ENCODE results near the gene OR8B4. TPM values are rescaled to one million over a fixed set of nuclear protein-coding genes. Genes with fewer than 3 reads are reported as not detected.
"Not testable (repeated sequence)": the region's sequence is repeated elsewhere in the genome, so short reads cannot be mapped to it uniquely, and the experiment has no call there.

The OR8B4 gene
- total RNA-seq, 5 donors from 2014 or later (not counting 1 experiment from before 2014, with no cell fraction given): not detected

- Mint-ChIP-seq H3K9me3 (no peaks in the 10 kb centered on the region), H3K36me3 (no peaks in the 10 kb centered on the region), H3K27me3 (peaks cover 3 to 12% of the 10 kb centered on the region in 2 donors), H3K27ac (no peak overlapping the region), H3K4me1 (no peaks in the 10 kb centered on the region), H3K4me3 (no peak overlapping the region)
- POLR2A ChIA-PET: no interaction called here
- Histone ChIP-seq H3K4me1 (ENCODE audit: control insufficient read depth in 1 of 2, extremely low read depth in 1 of 2, insufficient read depth in 2 of 2, low read length in 2 of 2) (no peaks in the 10 kb centered on the region), H3K36me3 (ENCODE audit: control insufficient read depth in 2 of 2, extremely low read depth in 1 of 2, insufficient read depth in 1 of 2, low read length in 1 of 2) (no peaks in the 10 kb centered on the region), H3K27me3 (replicated peaks in 1 of 2; ENCODE audit: control insufficient read depth in 2 of 2, extremely low read depth in 1 of 2, insufficient read depth in 2 of 2, low read length in 1 of 2) (no peaks in the 10 kb centered on the region), H3K9me3 (no peaks in the 10 kb centered on the region), H3K27ac (ENCODE audit: low read length) (no peak overlapping the region), H3K4me3 (ENCODE audit: control insufficient read depth in 1 of 2, extremely low read depth in 1 of 2, low read length in 1 of 2) (no peak overlapping the region)
- ATAC-seq (replicated peaks in 1 of 4): no peak
- no peak for DNase-seq
- WGBS (ENCODE audit: insufficient coverage): 69% methylated on average over 2 of the region's 5 CpGs
- CTCF ChIA-PET: no interaction called here
Observed at GRCh38 chr11:124463990-124464389, 39.3 kb upstream of the OR8B4 start.

GRCh38 chr11:124463324-124463723 is 38.7 kb upstream of the OR8B4 start:
- Mint-ChIP-seq H3K36me3 (no peaks in the 10 kb centered on the region), H3K4me3 (no peak overlapping the region), H3K27me3 (peaks cover 3 to 12% of the 10 kb centered on the region in 2 donors), H3K9me3 (no peaks in the 10 kb centered on the region), H3K27ac (no peak overlapping the region), H3K4me1 (no peaks in the 10 kb centered on the region)
- DNase-seq: no peak
- Histone ChIP-seq H3K4me1 (ENCODE audit: control insufficient read depth in 1 of 2, extremely low read depth in 1 of 2, insufficient read depth in 2 of 2, low read length in 2 of 2) (no peaks in the 10 kb centered on the region), H3K27ac (ENCODE audit: low read length) (no peak overlapping the region), H3K27me3 (replicated peaks in 1 of 2; ENCODE audit: control insufficient read depth in 2 of 2, extremely low read depth in 1 of 2, insufficient read depth in 2 of 2, low read length in 1 of 2) (no peaks in the 10 kb centered on the region), H3K4me3 (ENCODE audit: control insufficient read depth in 1 of 2, extremely low read depth in 1 of 2, low read length in 1 of 2) (no peak overlapping the region), H3K36me3 (ENCODE audit: control insufficient read depth in 2 of 2, extremely low read depth in 1 of 2, insufficient read depth in 1 of 2, low read length in 1 of 2) (no peaks in the 10 kb centered on the region), H3K9me3 (no peaks in the 10 kb centered on the region)
- CTCF ChIA-PET: no interaction called here
- POLR2A ChIA-PET: no interaction called here
- WGBS (ENCODE audit: insufficient coverage): no CpG with 5 or more reads among the region's 3 CpGs
- no peak for ATAC-seq (replicated peaks in 1 of 4)

- CTCF ChIA-PET: no interaction called here
- no peaks in the 10 kb centered on the region for H3K27me3 ChIP-seq (replicated peaks in 1 of 2; ENCODE audit: control insufficient read depth in 2 of 2, extremely low read depth in 1 of 2, insufficient read depth in 2 of 2, low read length in 1 of 2)
- no peak overlapping the region for H3K27ac Mint-ChIP-seq
- DNase-seq (no peak), ATAC-seq (replicated peaks in 1 of 4) (no peak)
- H3K4me3 Mint-ChIP-seq: no peak overlapping the region
- POLR2A ChIA-PET: no interaction called here
- H3K4me3 ChIP-seq (ENCODE audit: control insufficient read depth in 1 of 2, extremely low read depth in 1 of 2, low read length in 1 of 2): no peak overlapping the region
- H3K9me3 ChIP-seq: no peaks in the 10 kb centered on the region
- no peaks in the 10 kb centered on the region for H3K4me1 ChIP-seq (ENCODE audit: control insufficient read depth in 1 of 2, extremely low read depth in 1 of 2, insufficient read depth in 2 of 2, low read length in 2 of 2)
- H3K36me3 Mint-ChIP-seq: no peaks in the 10 kb centered on the region
- no peaks in the 10 kb centered on the region for H3K36me3 ChIP-seq (ENCODE audit: control insufficient read depth in 2 of 2, extremely low read depth in 1 of 2, insufficient read depth in 1 of 2, low read length in 1 of 2)
- peaks cover 3 to 16% of the 10 kb centered on the region in 2 donors for H3K27me3 Mint-ChIP-seq
- no peak overlapping the region for H3K27ac ChIP-seq (ENCODE audit: low read length)
- H3K4me1 Mint-ChIP-seq: no peaks in the 10 kb centered on the region
- WGBS (ENCODE audit: insufficient coverage): no CpG with 5 or more reads among the region's 1 CpG
- H3K9me3 Mint-ChIP-seq: no peaks in the 10 kb centered on the region
Observed at GRCh38 chr11:124460459-124460858, 35.8 kb upstream of the OR8B4 start.

GRCh38 chr11:124459379-124459778 is 34.7 kb upstream of the OR8B4 start:
- H3K36me3 ChIP-seq (ENCODE audit: control insufficient read depth in 2 of 2, extremely low read depth in 1 of 2, insufficient read depth in 1 of 2, low read length in 1 of 2); ATAC-seq (replicated peaks in 1 of 4); H3K27ac Mint-ChIP-seq; H3K36me3 Mint-ChIP-seq; DNase-seq; H3K4me3 Mint-ChIP-seq; H3K9me3 ChIP-seq; H3K4me3 ChIP-seq (ENCODE audit: control insufficient read depth in 1 of 2, extremely low read depth in 1 of 2, low read length in 1 of 2); H3K27me3 ChIP-seq (replicated peaks in 1 of 2; ENCODE audit: control insufficient read depth in 2 of 2, extremely low read depth in 1 of 2, insufficient read depth in 2 of 2, low read length in 1 of 2); H3K9me3 Mint-ChIP-seq; POLR2A ChIA-PET; H3K4me1 Mint-ChIP-seq; H3K4me1 ChIP-seq (ENCODE audit: control insufficient read depth in 1 of 2, extremely low read depth in 1 of 2, insufficient read depth in 2 of 2, low read length in 2 of 2); H3K27ac ChIP-seq (ENCODE audit: low read length): not testable (repeated sequence)
- H3K27me3 Mint-ChIP-seq: peaks cover 2 to 12% of the 10 kb centered on the region in 2 donors
- CTCF ChIA-PET: interaction anchor here in 1 of 2 donors (0.6 kb wide), 1 partner anchor 71 kb away, joined by 4 read pairs; no protein-coding TSS in a partner anchor
- 87% methylated on average over 6 of the region's 7 CpGs for WGBS (ENCODE audit: insufficient coverage)

- Mint-ChIP-seq H3K4me3 (no peak overlapping the region), H3K9me3 (peaks cover 2 to 14% (median 3%) of the 10 kb centered on the region in 3 donors), H3K27ac (no peak overlapping the region), H3K36me3 (no peaks in the 10 kb centered on the region), H3K27me3 (peaks cover 0 to 3% of the 10 kb centered on the region in 2 donors), H3K4me1 (no peaks in the 10 kb centered on the region)
- Histone ChIP-seq H3K27me3 (replicated peaks in 1 of 2; ENCODE audit: control insufficient read depth in 2 of 2, extremely low read depth in 1 of 2, insufficient read depth in 2 of 2, low read length in 1 of 2) (no peaks in the 10 kb centered on the region), H3K27ac (ENCODE audit: low read length) (no peak overlapping the region), H3K4me1 (ENCODE audit: control insufficient read depth in 1 of 2, extremely low read depth in 1 of 2, insufficient read depth in 2 of 2, low read length in 2 of 2) (no peaks in the 10 kb centered on the region), H3K4me3 (ENCODE audit: control insufficient read depth in 1 of 2, extremely low read depth in 1 of 2, low read length in 1 of 2) (no peak overlapping the region), H3K36me3 (ENCODE audit: control insufficient read depth in 2 of 2, extremely low read depth in 1 of 2, insufficient read depth in 1 of 2, low read length in 1 of 2) (no peaks in the 10 kb centered on the region), H3K9me3 (no peaks in the 10 kb centered on the region)
- no CpG with 5 or more reads among the region's 2 CpGs for WGBS (ENCODE audit: insufficient coverage)
- no peak for DNase-seq
- POLR2A ChIA-PET: no interaction called here
- CTCF ChIA-PET: no interaction called here
- ATAC-seq (replicated peaks in 1 of 4): no peak
Observed at GRCh38 chr11:124454552-124454951, 29.9 kb upstream of the OR8B4 start.

GRCh38 chr11:124446916-124447315 is 22.2 kb upstream of the OR8B4 start:
- 63% methylated on average over 1 of the region's 1 CpG for whole genome bisulfite sequencing (ENCODE audit: insufficient coverage)
- Mint-ChIP-seq H3K27ac (no peak overlapping the region), H3K4me1 (no peaks in the 10 kb centered on the region), H3K9me3 (peaks cover 4 to 18% (median 5%) of the 10 kb centered on the region in 3 donors), H3K36me3 (no peaks in the 10 kb centered on the region), H3K27me3 (peaks cover 2 to 15% of the 10 kb centered on the region in 2 donors), H3K4me3 (no peak overlapping the region)
- Histone ChIP-seq H3K9me3 (no peaks in the 10 kb centered on the region), H3K4me3 (ENCODE audit: control insufficient read depth in 1 of 2, extremely low read depth in 1 of 2, low read length in 1 of 2) (no peak overlapping the region), H3K36me3 (ENCODE audit: control insufficient read depth in 2 of 2, extremely low read depth in 1 of 2, insufficient read depth in 1 of 2, low read length in 1 of 2) (no peaks in the 10 kb centered on the region), H3K27ac (ENCODE audit: low read length) (no peak overlapping the region), H3K27me3 (replicated peaks in 1 of 2; ENCODE audit: control insufficient read depth in 2 of 2, extremely low read depth in 1 of 2, insufficient read depth in 2 of 2, low read length in 1 of 2) (no peaks in the 10 kb centered on the region), H3K4me1 (ENCODE audit: control insufficient read depth in 1 of 2, extremely low read depth in 1 of 2, insufficient read depth in 2 of 2, low read length in 2 of 2) (no peaks in the 10 kb centered on the region)
- ChIA-PET CTCF (no interaction called here), POLR2A (no interaction called here)
- DNase-seq (no peak), ATAC-seq (replicated peaks in 1 of 4) (no peak)

- ATAC-seq (replicated peaks in 1 of 4): no peak
- no peak within 1 kb of the TSS for H3K4me3 Mint-ChIP-seq
- Histone ChIP-seq H3K4me1 (ENCODE audit: control insufficient read depth in 1 of 2, extremely low read depth in 1 of 2, insufficient read depth in 2 of 2, low read length in 2 of 2) (no peaks in the 10 kb centered on the region), H3K4me3 (ENCODE audit: control insufficient read depth in 1 of 2, extremely low read depth in 1 of 2, low read length in 1 of 2) (no peak within 1 kb of the TSS), H3K36me3 (ENCODE audit: control insufficient read depth in 2 of 2, extremely low read depth in 1 of 2, insufficient read depth in 1 of 2, low read length in 1 of 2) (no peaks in the 10 kb centered on the region), H3K27ac (ENCODE audit: low read length) (no peak within 1 kb of the TSS), H3K27me3 (replicated peaks in 1 of 2; ENCODE audit: control insufficient read depth in 2 of 2, extremely low read depth in 1 of 2, insufficient read depth in 2 of 2, low read length in 1 of 2) (peaks cover 0 to 4% of the 10 kb centered on the region in 2 experiments), H3K9me3 (no peaks in the 10 kb centered on the region)
- no peak for DNase-seq
- peaks cover 2 to 11% (median 6%) of the 10 kb centered on the region in 3 donors for H3K9me3 Mint-ChIP-seq
- ChIA-PET POLR2A (no interaction called here), CTCF (no interaction called here)
- no CpG with 5 or more reads among the region's 1 CpG for WGBS (ENCODE audit: insufficient coverage)
- peaks cover 2 to 17% of the 10 kb centered on the region in 2 donors for H3K27me3 Mint-ChIP-seq
- no peak within 1 kb of the TSS for H3K27ac Mint-ChIP-seq
- no peaks in the 10 kb centered on the region for H3K4me1 Mint-ChIP-seq
- H3K36me3 Mint-ChIP-seq: no peaks in the 10 kb centered on the region
Observed at GRCh38 chr11:124445646-124446150, 21.0 kb upstream of the OR8B4 start, which contains the start of gene OR8B8. TSS of gene OR8B8 (minus strand) at chr11:124445696. CDS start at chr11:124441085, 4,611 bp downstream.

Data from T-cell (primary cell).